ENCODE results near the gene SLC9C2.
"Not testable (repeated sequence)": the region's sequence is repeated elsewhere in the genome, so short reads cannot be mapped to it uniquely, and the experiment has no call there.

The SLC9C2 gene

GRCh38 chr1:173525926-173526325 lies 76.9 kb downstream of the SLC9C2 start:
- no peak for DNase-seq
- ATAC-seq, result no peak

DNA sequence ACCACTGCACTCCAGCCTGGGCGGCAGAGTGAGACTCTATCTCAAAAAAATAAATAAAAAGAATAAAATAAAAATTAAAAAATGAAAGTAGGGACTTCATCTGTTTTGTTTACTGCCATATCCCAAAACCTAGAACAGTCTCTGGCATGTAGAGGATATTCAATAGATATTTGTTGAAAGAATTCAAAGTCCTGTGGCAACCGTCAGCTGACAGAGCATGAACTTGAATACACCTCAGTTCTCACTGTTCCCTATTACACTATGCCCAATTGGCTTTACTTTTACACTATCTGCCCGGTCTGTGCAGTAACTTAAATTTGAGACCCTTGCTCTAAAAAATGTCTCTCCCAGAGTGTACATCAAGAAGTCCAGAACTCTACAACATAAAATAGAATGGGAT lies 79.5 kb downstream of the SLC9C2 start:
- ATAC-seq (no peak), DNase-seq (no peak)

GRCh38 chr1:173520799-173521198 lies 82.1 kb downstream of the SLC9C2 start:
- no peak for ATAC-seq
- DNase-seq, result no peak

DNA sequence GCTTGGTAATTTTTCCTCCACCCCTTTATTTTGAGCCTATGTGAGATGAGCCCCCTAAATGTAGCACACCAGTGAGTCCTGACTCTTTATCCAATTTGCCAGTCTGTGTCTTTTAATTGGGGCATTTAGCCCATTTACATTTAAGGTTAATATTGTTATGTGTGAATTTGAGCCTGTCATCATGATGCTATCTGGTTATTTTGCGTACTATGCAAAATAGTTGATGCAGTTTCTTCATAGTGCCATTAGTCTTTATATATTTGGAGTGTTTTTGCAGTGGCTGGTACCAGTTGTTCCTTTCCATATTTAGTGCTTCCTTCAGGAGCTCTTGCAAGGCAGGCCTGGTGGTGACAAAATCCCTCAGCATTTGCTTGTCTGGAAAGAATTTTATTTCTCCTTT lies 88.4 kb downstream of the SLC9C2 start:
- not testable (repeated sequence) for ATAC-seq, DNase-seq

DNA sequence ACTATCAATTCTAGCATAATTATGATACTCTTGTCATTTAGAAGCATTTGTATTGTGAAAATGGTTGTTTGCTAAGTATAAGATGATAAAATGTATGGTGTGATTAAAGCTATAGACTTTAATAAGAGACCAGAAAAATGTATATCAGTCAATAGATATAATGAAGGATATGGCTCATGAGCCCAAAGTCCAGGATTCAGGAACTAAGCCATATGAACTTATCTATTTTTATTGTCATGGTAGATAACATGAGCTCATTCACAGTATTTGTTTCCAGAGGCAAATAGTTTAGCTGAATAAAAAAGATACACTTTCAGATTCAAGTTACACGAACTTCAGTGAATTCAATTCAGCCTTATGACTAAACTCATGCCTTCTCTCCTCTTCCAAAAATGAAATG lies 93.1 kb downstream of the SLC9C2 start:
- DNase-seq (no peak), ATAC-seq (no peak)

- no peak for DNase-seq
- no peak for ATAC-seq
Measured at GRCh38 chr1:173508541-173508940, 94.3 kb downstream of the SLC9C2 start.

DNA sequence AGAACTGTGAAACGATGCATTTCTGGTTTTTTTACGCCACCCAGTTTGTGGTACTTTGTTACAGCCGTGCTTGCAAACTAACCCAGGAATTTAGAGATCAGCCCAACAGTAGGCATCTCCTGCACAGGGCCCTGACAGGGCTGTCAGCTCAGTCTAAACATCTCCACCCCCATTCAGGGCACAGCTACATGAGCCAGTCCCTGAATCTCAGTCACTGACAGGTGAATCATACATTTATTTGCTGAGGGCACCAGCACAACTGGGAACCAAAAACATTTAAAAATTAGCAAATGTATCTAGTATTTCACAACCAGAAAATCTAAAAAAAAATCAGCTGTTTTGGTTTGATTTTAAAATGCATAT lies 95.0 kb downstream of the SLC9C2 start:
- ATAC-seq, result no peak

GRCh38 chr1:173507205-173507846 lies 95.5 kb downstream of the SLC9C2 start:
- DNase-seq (no peak), ATAC-seq (no peak)

More for the DNA sequence above, 95.0 kb downstream of the SLC9C2 start:
- DNase-seq, result no peak

- DNase-seq, result no peak
- no peak for ATAC-seq
Measured at GRCh38 chr1:173506437-173506836, 96.4 kb downstream of the SLC9C2 start.

DNA sequence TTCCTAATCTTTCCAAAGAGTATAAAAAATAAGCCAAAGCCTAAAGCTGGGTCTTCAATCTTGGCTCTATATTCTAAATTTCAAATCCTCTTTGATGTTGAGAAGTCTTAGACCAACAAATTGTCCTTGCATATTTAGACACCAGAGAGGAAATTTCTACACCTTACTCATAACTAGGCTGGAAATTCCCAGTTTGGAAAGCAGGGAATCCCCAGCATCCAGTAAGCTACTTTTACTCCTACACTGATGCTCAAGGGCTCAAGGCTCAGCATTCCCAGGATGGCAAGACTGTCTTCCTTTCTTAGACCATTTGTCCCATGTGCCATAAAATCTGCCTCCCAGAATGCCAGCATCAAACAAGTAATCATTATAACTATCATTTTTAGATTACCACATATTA lies 97.5 kb downstream of the SLC9C2 start:
- ATAC-seq (no peak), DNase-seq (no peak)

- no peak for ATAC-seq
- DNase-seq, result no peak
Measured at GRCh38 chr1:173504268-173504667, 98.6 kb downstream of the SLC9C2 start.

DNA sequence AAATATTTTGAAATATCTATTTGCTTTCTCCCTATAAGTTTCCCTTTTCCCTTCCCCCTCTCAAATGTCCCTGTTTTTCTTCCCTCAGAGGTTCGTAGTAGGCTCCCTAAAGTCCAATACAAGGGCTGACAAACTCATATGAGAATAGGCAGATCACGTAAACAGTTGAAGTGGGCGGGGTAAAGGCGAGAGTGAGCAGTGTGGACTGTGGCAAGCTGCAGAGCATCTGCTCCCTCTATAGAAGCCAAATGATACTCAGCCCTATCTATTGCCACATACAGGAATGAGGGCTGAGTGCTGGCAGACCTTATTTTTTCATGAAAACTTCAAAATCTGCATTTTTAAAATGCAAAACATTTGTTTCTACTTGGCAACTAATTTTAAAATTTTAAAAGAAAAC lies 99.5 kb downstream of the SLC9C2 start:
- DNase-seq, result no peak

GRCh38 chr1:173502104-173502503 lies 100.8 kb downstream of the SLC9C2 start:
- ATAC-seq (no peak), DNase-seq (no peak)

More for the DNA sequence above, 99.5 kb downstream of the SLC9C2 start:
- no peak for ATAC-seq

DNA sequence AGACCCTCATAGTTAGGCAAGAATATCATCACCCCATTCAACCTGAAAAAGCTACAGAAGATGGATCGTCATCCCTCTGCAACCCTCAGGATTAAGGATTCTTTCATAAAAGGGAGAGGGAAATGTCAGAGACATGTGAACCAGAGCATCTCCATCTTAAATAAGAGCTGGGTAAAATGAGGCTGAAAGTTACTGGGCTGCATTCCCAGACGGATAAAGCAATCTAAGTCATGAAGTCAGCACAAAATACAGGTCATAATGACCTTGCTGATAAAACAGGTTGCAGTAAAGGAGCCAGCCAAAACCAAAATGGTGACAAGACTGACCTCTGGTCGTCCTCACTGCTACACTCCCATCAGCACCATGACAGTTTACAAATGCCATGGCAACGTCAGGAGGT lies 103.1 kb downstream of the SLC9C2 start:
- DNase-seq (no peak), ATAC-seq (no peak)

GRCh38 chr1:173496757-173497320 lies 106.0 kb downstream of the SLC9C2 start:
- ATAC-seq, result no peak
- DNase-seq, result no peak

GRCh38 chr1:173495609-173496267 lies 107.1 kb downstream of the SLC9C2 start:
- ATAC-seq, result no peak

DNA sequence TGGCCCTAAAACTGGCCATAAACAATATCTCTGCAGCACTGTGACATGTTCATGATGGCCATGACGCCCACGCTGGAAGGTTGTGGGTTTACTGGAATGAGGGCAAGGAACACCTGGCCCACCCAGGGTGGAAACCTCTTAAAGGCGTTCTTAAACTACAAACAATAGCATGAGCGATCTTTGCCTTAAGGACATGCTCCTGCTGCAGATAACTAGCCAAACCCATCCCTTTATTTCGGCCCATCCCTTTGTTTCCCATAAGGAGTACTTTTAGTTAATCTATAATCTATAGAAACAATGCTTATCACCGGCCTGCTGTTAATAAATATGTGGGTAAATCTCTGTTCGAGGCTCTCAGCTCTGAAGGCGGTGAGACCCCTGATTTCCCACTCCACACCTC lies 109.7 kb downstream of the SLC9C2 start:
- DNase-seq, ATAC-seq: not testable (repeated sequence)

More at GRCh38 chr1:173495609-173496267, 107.1 kb downstream of the SLC9C2 start:
- no peak for DNase-seq

DNA sequence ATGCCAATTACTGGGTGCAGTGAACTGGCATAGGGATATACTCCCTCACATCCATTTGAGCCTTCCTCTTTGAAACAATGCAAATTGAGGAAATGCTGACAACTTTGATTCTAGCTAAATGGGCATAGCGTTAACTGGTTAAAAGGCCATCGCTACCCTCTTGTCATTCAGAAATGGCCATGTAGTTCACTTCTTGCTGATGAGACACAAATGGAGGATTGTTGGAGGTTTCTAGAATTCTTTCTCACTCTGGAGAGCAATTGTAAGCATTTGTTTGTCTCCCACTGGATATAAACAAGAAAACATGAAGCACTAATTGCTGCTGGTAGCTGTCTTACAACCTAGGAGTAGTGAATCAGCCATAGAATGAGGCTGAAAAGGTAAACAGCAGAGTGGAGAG lies 111.4 kb downstream of the SLC9C2 start:
- ATAC-seq, result no peak
- no peak for DNase-seq

- no peak for DNase-seq
- no peak for ATAC-seq
Measured at GRCh38 chr1:173489929-173490328, 112.9 kb downstream of the SLC9C2 start.

GRCh38 chr1:173489149-173489600 lies 113.7 kb downstream of the SLC9C2 start:
- no peak for ATAC-seq
- no peak for DNase-seq

GRCh38 chr1:173488001-173488400 lies 114.9 kb downstream of the SLC9C2 start:
- DNase-seq (no peak), ATAC-seq (no peak)

DNA sequence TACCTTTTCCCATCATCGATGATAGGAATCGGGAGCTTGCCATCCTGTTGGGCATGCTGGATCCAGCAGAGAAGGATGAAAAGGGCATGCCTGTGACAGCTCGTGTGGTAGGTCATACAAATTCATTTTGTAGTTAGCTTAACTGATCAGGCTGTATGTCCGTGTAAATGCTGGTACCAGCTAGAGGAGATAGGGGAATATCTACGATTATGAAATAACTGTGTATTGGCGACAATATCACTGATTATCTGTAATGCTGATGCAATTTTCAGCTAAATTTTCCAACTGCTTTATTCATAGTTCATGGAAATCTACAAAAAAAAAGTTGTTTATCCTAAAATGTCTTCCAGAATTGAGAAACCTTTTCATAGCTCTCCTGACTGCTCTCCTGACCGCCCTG lies 117.5 kb downstream of the SLC9C2 start:
- ATAC-seq (no peak), DNase-seq (no peak)

- no peak for ATAC-seq
Measured at GRCh38 chr1:173484276-173484675, 118.6 kb downstream of the SLC9C2 start.

GRCh38 chr1:173482683-173483082 lies 120.2 kb downstream of the SLC9C2 start:
- ATAC-seq, result no peak
- no peak for DNase-seq

More at GRCh38 chr1:173484276-173484675, 118.6 kb downstream of the SLC9C2 start:
- DNase-seq, result no peak

Measured in stimulated activated naive CD8-positive, alpha-beta T cell treated with anti-CD3 and anti-CD28 coated beads, Interleukin-15, Interleukin-2, amounts not matched to agents 100 U/mL and 50 U/mL, for 24 hours (primary cell).